ENCODE results near the gene RNF225.

GRCh38 chr19:58352760-58353671, 42.4 kb upstream of the RNF225 start, which contains the start of gene A1BG:
- no peak for TF ChIP-seq POLR2A (IDR thresholded peaks at IDR 0.05; ENCODE audit: low read depth, low read length)
- no peak for TF ChIP-seq POLR2AphosphoS5 (IDR thresholded peaks at IDR 0.05; ENCODE audit: low read depth, low read length)
- no peak for TF ChIP-seq TAF1 (IDR thresholded peaks at IDR 0.05; ENCODE audit: low read depth, low read length)
- no peak for TF ChIP-seq PAX5 (IDR thresholded peaks at IDR 0.05; ENCODE audit: insufficient read depth, low read length, severe bottlenecking)
- TF ChIP-seq SPI1 (IDR thresholded peaks at IDR 0.05; ENCODE audit: low read depth, low read length): no peak
- no peak for TF ChIP-seq POU2F2 (IDR thresholded peaks at IDR 0.05; ENCODE audit: low read depth, low read length)
